Prostate gland (tissue), 2 donors: ENCODE measurements around the gene ZBTB21.

Source experiments
- POLR2A ChIP-seq: fragments of 450-650 bp; IDR thresholded peaks from one replicate; pipeline ENCODE4 v1.6.1; 2016; ENCODE audit warnings: antibody characterized with exemption, mild to moderate bottlenecking
- TF ChIP-seq, protein P1 (sequence below), 4 experiments: fragments of 200-600 bp in 2 of 4; fragments of 450-650 bp in 2 of 4; sonication (generic) in 2 of 4; IDR thresholded peaks; 1 replicate in 3 of 4; 2 replicates in 1 of 4; pipeline ENCODE4 v1.5.1; 2016 to 2019; ENCODE audit warnings: antibody characterized with exemption in 4 of 4, mild to moderate bottlenecking in 2 of 4, moderate library complexity in 2 of 4

DNA sequence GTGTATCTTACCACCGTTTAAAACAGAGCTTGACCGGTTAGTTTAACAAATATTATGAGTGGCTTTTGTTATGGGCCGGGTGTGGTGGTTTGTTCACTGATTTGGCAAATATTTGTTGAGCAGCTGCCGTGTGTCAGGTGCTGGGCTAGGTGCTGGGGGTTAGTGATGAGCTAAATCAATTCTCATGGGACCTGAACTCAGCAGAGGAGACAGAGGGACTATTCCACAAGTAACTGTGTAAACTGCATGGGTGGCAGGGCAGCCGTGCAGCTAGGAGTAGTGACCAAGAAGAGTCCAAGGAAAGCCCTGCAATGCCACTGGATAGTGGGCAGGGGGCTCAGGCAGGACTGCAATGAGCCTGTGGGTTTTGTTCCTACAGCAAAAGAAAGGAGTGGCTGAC lies 45.1 kb downstream of the ZBTB21 start:
- TF ChIP-seq POLR2A, result no peak
- TF ChIP-seq, protein P1, sequence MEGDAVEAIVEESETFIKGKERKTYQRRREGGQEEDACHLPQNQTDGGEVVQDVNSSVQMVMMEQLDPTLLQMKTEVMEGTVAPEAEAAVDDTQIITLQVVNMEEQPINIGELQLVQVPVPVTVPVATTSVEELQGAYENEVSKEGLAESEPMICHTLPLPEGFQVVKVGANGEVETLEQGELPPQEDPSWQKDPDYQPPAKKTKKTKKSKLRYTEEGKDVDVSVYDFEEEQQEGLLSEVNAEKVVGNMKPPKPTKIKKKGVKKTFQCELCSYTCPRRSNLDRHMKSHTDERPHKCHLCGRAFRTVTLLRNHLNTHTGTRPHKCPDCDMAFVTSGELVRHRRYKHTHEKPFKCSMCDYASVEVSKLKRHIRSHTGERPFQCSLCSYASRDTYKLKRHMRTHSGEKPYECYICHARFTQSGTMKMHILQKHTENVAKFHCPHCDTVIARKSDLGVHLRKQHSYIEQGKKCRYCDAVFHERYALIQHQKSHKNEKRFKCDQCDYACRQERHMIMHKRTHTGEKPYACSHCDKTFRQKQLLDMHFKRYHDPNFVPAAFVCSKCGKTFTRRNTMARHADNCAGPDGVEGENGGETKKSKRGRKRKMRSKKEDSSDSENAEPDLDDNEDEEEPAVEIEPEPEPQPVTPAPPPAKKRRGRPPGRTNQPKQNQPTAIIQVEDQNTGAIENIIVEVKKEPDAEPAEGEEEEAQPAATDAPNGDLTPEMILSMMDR (IDR thresholded peaks at IDR 0.05), result no peak
